Subcutaneous adipose tissue (tissue), 4 donors: ENCODE results near the gene POLR3GL. TPM values are rescaled to one million over a fixed set of nuclear protein-coding genes. Genes with fewer than 3 reads are reported as not detected.

Source experiments
- CTCF ChIP-seq: fragments of 450-650 bp; IDR thresholded peaks from one replicate; pipeline ENCODE4 v1.5.1; 2016; ENCODE audit warnings: low read depth, mild to moderate bottlenecking, control low read depth, antibody characterized with exemption, moderate library complexity
- total RNA-seq, 4 donors: library from RNA; depleted of rRNA; stranded (reverse); fragments of >200 nt; gene quantifications; one replicate each; pipeline ENCODE4 v1.1.0, GENCODE V29; 2016

POLR3GL gene
- total RNA-seq, 4 donors from 2014 or later = 19.6 to 39.9 (median 32.8) TPM

GRCh38 chr1:145959957-145960467, 4.5 kb upstream of the POLR3GL start:
- no peak for TF ChIP-seq CTCF

- no peak for TF ChIP-seq CTCF
These were observed 3.9 kb upstream of the POLR3GL start for GRCh38 chr1:145960468-145961108.

- no peak for TF ChIP-seq CTCF
These were observed 3.4 kb upstream of the POLR3GL start for GRCh38 chr1:145961109-145961424.

GRCh38 chr1:145961425-145962156, 2.9 kb upstream of the POLR3GL start:
- TF ChIP-seq CTCF = no peak

GRCh38 chr1:145962157-145963102, 2.1 kb upstream of the POLR3GL start:
- no peak for TF ChIP-seq CTCF

GRCh38 chr1:145963265-145964019, 1.0 kb upstream of the POLR3GL start:
- no peak for TF ChIP-seq CTCF
